HCT116 (cell line): Measurements from ENCODE around the gene GLTP. TPM values are rescaled to one million over a fixed set of nuclear protein-coding genes. Genes with fewer than 3 reads are reported as not detected.
"Not testable (repeated sequence)": the region's sequence is repeated elsewhere in the genome, so short reads cannot be mapped to it uniquely, and the experiment has no call there.

ENCODE experiments used
- ATAC-seq: fragments of 200-7000 bp; cut with Tn5 transposase; 2 replicates; pipeline ENCODE4 v1.9.1; 2020; ENCODE audit warnings: mild to moderate bottlenecking, moderate library complexity
- BruUV-seq: library from RNA; stranded (reverse); fragments of 400-500 nt; replicated peaks from 2 replicates; lab custom pipeline; 2021; lab: Mats Ljungman, UMichigan
- CTCF ChIA-PET: fragments of 300-600 bp; sonication (Branson Sonifier 250); formaldehyde crosslinking; loops from one replicate; lab custom pipeline; 2021; ENCODE audit warnings: antibody characterized with exemption; lab: Charles Lee
- POLR2A ChIA-PET: fragments of 300-600, 350-600 bp; sonication (Branson Sonifier 250); formaldehyde crosslinking; loops from one replicate; lab custom pipeline; 2021; ENCODE audit warnings: antibody characterized with exemption; lab: Charles Lee
- RAD21 ChIA-PET, 2 experiments: fragments of 300-600 bp; sonication (Branson Sonifier 250); formaldehyde crosslinking; loops; one replicate each; lab custom pipeline; 2023; ENCODE audit warnings: low total read pairs in 2 of 2; ENCODE audit not compliant: uncharacterized antibody in 2 of 2, unreplicated experiment in 2 of 2, low non-redundant PET in 1 of 2; lab: Charles Lee
- DNase-seq: peaks from one replicate; pipeline ENCODE4 v3.0.0-alpha.2; 2010; ENCODE audit warnings: low read depth, low spot score
- H2AFZ ChIP-seq: fragments of 200-600 bp; shearing (Covaris generic), sonication (generic); 2 replicates; pipeline ENCODE4 v1.6.1; 2017; ENCODE audit warnings: low read depth, mixed run types, mixed read lengths, antibody characterized with exemption, low read length; ENCODE audit not compliant: poor library complexity, severe bottlenecking
- H3K27ac ChIP-seq: 2 replicates; pipeline ENCODE4 v1.5.1; 2012; ENCODE audit warnings: low read depth, low read length
- H3K27me3 ChIP-seq: fragments of 200-600 bp; sonication (generic); 2 replicates; pipeline ENCODE4 v1.6.1; 2016; ENCODE audit warnings: mixed run types, low read length, mixed read lengths; ENCODE audit not compliant: insufficient read depth
- H3K36me3 ChIP-seq, 2 experiments: fragments of 200-500 bp in 1 of 2; fragments of 200-600 bp in 1 of 2; sonication (Bioruptor generic) in 1 of 2; sonication (generic) in 1 of 2; 2 replicates each; pipeline versions ENCODE4 v1.5.1 to v1.6.1; 2014 to 2016; ENCODE audit warnings: low read length in 2 of 2, inconsistent platforms in 1 of 2, mixed read lengths in 1 of 2, mixed run types in 1 of 2; ENCODE audit not compliant: insufficient read depth in 2 of 2, control insufficient read depth in 1 of 2
- H3K4me1 ChIP-seq, 2 experiments: fragments of 200-600 bp in 1 of 2; sonication (generic) in 1 of 2; 2 replicates each; pipeline versions ENCODE4 v1.5.1 to v1.6.1; 2012 to 2017; ENCODE audit warnings: low read length in 2 of 2, inconsistent platforms in 1 of 2, mild to moderate bottlenecking in 1 of 2, mixed read lengths in 1 of 2, mixed run types in 1 of 2, moderate library complexity in 1 of 2; ENCODE audit not compliant: insufficient read depth in 2 of 2, control insufficient read depth in 1 of 2
- H3K4me2 ChIP-seq: fragments of 200-600 bp; sonication (generic); 2 replicates; pipeline ENCODE4 v1.6.1; 2017; ENCODE audit warnings: mixed run types, low read length, mixed read lengths
- H3K4me3 ChIP-seq, 2 experiments: fragments of 200-600 bp in 1 of 2; sonication (generic) in 1 of 2; replicated peaks in 1 of 2; 2 replicates each; pipeline ENCODE4 v1.5.1; 2011 to 2016; ENCODE audit warnings: low read length in 2 of 2, control low read depth in 1 of 2, low read depth in 1 of 2, mild to moderate bottlenecking in 1 of 2, mixed read lengths in 1 of 2, mixed run types in 1 of 2
- H3K79me2 ChIP-seq: fragments of 200-600 bp; sonication (generic); 2 replicates; pipeline ENCODE4 v1.6.1; 2017; ENCODE audit warnings: mild to moderate bottlenecking, mixed run types, low read length, moderate library complexity, mixed read lengths; ENCODE audit not compliant: insufficient read depth
- H3K9ac ChIP-seq: fragments of 200-600 bp; sonication (generic); 2 replicates; pipeline ENCODE4 v1.6.1; 2016; ENCODE audit warnings: low read length, mixed read lengths
- H3K9me2 ChIP-seq: fragments of 200-600 bp; sonication (generic), shearing (Covaris generic); 2 replicates; pipeline ENCODE4 v1.6.1; 2017; ENCODE audit warnings: mixed run types, mild to moderate bottlenecking, moderate library complexity; ENCODE audit not compliant: insufficient read depth
- H3K9me3 ChIP-seq, 2 experiments: fragments of 200-500 bp in 1 of 2; fragments of 200-600 bp in 1 of 2; sonication (Bioruptor generic) in 1 of 2; sonication (generic) in 1 of 2; 2 replicates each; pipeline ENCODE4 v1.6.1; 2014 to 2017; ENCODE audit warnings: low read length in 2 of 2, mixed read lengths in 2 of 2, inconsistent platforms in 1 of 2, low read depth in 1 of 2, mild to moderate bottlenecking in 1 of 2, mixed run types in 1 of 2, moderate library complexity in 1 of 2; ENCODE audit not compliant: control insufficient read depth in 1 of 2, insufficient read depth in 1 of 2
- H4K20me1 ChIP-seq: fragments of 200-600 bp; sonication (generic), shearing (Covaris generic); 2 replicates; pipeline ENCODE4 v1.6.1; 2017; ENCODE audit warnings: mixed run types, mild to moderate bottlenecking, moderate library complexity; ENCODE audit not compliant: insufficient read depth
- CBX3 ChIP-seq: IDR thresholded peaks from 2 replicates; pipeline ENCODE4 v1.6.1; 2012; ENCODE audit warnings: low read depth
- ELF1 ChIP-seq: IDR thresholded peaks from 2 replicates; pipeline ENCODE4 v1.6.1; 2012; ENCODE audit warnings: low read depth, borderline replicate concordance
- EZH2 ChIP-seq: fragments of 200-600 bp; sonication (generic); IDR thresholded peaks from 2 replicates; pipeline ENCODE4 v1.6.1; 2017; ENCODE audit warnings: antibody characterized with exemption, mixed run types
- EZH2phosphoT487 ChIP-seq: fragments of 200-600 bp; IDR thresholded peaks from 2 replicates; pipeline ENCODE4 v1.6.1; 2018; ENCODE audit warnings: antibody characterized with exemption, borderline replicate concordance
- FOSL1 ChIP-seq: IDR thresholded peaks from 2 replicates; pipeline ENCODE4 v1.6.1; 2012; ENCODE audit warnings: low read depth
- JUND ChIP-seq: IDR thresholded peaks from 2 replicates; pipeline ENCODE4 v1.6.1; 2012
- MAX ChIP-seq: IDR thresholded peaks from 2 replicates; pipeline ENCODE4 v1.6.1; 2012
- POLR2A ChIP-seq: IDR thresholded peaks from 2 replicates; pipeline ENCODE4 v1.7.0; 2011; ENCODE audit warnings: borderline replicate concordance; ENCODE audit not compliant: insufficient read depth, insufficient read length; ENCODE audit errors: extremely low read depth
- RAD21 ChIP-seq: IDR thresholded peaks from 2 replicates; pipeline ENCODE4 v1.6.1; 2012; ENCODE audit warnings: low read depth, mild to moderate bottlenecking
- REST ChIP-seq: IDR thresholded peaks from 2 replicates; pipeline ENCODE4 v1.6.1; 2012; ENCODE audit warnings: low read depth
- SIN3A ChIP-seq: IDR thresholded peaks from 2 replicates; pipeline ENCODE4 v1.6.1; 2012; ENCODE audit warnings: low read depth
- SRF ChIP-seq: IDR thresholded peaks from 2 replicates; pipeline ENCODE4 v1.6.1; 2012; ENCODE audit warnings: low read depth
- YY1 ChIP-seq: IDR thresholded peaks from 2 replicates; pipeline ENCODE4 v1.6.1; 2011; ENCODE audit warnings: low read length, low read depth, moderate library complexity, mild to moderate bottlenecking; ENCODE audit not compliant: insufficient replicate concordance; ENCODE audit errors: extremely low read depth
- ZBTB33 ChIP-seq: IDR thresholded peaks from 2 replicates; pipeline ENCODE4 v1.6.1; 2011; ENCODE audit warnings: mild to moderate bottlenecking, low read length, moderate library complexity; ENCODE audit not compliant: insufficient replicate concordance; ENCODE audit errors: extremely low read depth
- ZFX ChIP-seq: fragments of 450-650 bp; IDR thresholded peaks from 2 replicates; pipeline ENCODE4 v1.6.1; 2017
- ZNF274 ChIP-seq: fragments of 200-500 bp; sonication (Bioruptor generic); IDR thresholded peaks from 2 replicates; pipeline ENCODE4 v1.6.1; 2014; ENCODE audit warnings: mild to moderate bottlenecking, low read depth, low read length, inconsistent platforms
- intact Hi-C: fragments of 100-400 bp; cut with micrococcal nuclease; formaldehyde crosslinking; loops from 2 replicates; pipeline ENCODE4 v1.10.0; 2022
- total RNA-seq: library from RNA; stranded (reverse); gene quantifications from one replicate; pipeline ENCODE4 v1.2.1, GENCODE V29; 2021; ENCODE audit not compliant: unreplicated experiment

Gene GLTP
- total RNA-seq, 1 experiment from 2014 or later = 26.6 TPM

DNA sequence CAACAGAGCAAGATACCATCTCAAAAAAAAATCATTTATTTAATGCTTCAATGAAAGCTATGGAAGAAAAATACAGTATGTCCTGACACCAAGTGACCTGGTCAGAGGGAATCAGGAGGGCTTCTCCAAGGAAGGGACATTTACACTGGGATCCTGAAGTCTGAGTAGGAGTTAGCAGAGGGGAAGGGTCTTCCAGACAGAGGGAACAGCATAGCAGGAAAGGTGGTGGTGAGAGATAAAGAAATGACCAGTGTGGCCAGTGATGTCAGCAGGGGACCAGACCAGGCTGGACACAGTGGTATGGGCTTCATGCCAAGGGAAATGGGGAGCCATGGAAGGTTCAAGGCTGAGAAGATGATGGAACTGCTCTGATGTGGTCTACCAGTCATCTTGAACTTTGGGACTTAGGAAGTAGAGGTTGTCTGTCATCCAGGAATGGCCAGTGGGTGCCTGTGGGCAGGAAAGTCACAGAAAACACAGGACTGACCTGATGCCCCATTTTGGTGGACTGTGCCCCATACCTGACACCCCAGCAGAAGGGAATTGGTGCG, 11.9 kb upstream of the GLTP start:
- Histone ChIP-seq H3K9me3 (no peaks in the 10 kb centered on the region), H3K9ac (no peak overlapping the region), H3K79me2 (no peaks in the 10 kb centered on the region), H3K9me2 (no peaks in the 10 kb centered on the region), H3K36me3 (no peaks in the 10 kb centered on the region), H3K27ac (no peak overlapping the region), H3K4me2 (no peak overlapping the region), H3K4me3 (no peak overlapping the region), H3K4me1 (peaks cover 6 to 21% of the 10 kb centered on the region in 2 experiments; a peak in 3 of 4 replicates), H4K20me1 (no peaks in the 10 kb centered on the region), H2AFZ (no peak overlapping the region), H3K27me3 (no peaks in the 10 kb centered on the region)
- TF ChIP-seq EZH2phosphoT487 = no peak
- no peak for TF ChIP-seq FOSL1
- no peak for TF ChIP-seq CBX3
- TF ChIP-seq RAD21 = no peak
- TF ChIP-seq ZNF274 = no peak
- no peak for TF ChIP-seq MAX
- no peak for TF ChIP-seq ZBTB33
- no peak for TF ChIP-seq EZH2
- no peak for TF ChIP-seq SIN3A
- no peak for TF ChIP-seq ZFX
- TF ChIP-seq SRF = no peak
- no peak for TF ChIP-seq ELF1
- no peak for TF ChIP-seq JUND
- no peak for TF ChIP-seq YY1
- no peak for TF ChIP-seq POLR2A
- no peak for TF ChIP-seq REST
- ChIA-PET RAD21 (no interaction called here), POLR2A (no interaction called here), CTCF (interaction anchor here (0.9 kb wide), 1 partner anchor 47 kb away, joined by 3 read pairs; no protein-coding TSS in a partner anchor)
- DNase-seq = no peak
- ATAC-seq = no peak
- intact Hi-C loops = no loop called here
- BruUV-seq = no TSS peak

GRCh38 chr12:109891731-109892130, 11.4 kb upstream of the GLTP start:
- BruUV-seq, H3K9me3 ChIP-seq: not testable (repeated sequence)

More at GRCh38 chr12:109891731-109892130, 11.4 kb upstream of the GLTP start:
- H3K9ac ChIP-seq, DNase-seq, H4K20me1 ChIP-seq, ATAC-seq, H3K27ac ChIP-seq, POLR2A ChIA-PET, intact Hi-C loops, RAD21 ChIA-PET, H3K36me3 ChIP-seq, H3K79me2 ChIP-seq, H2AFZ ChIP-seq, H3K27me3 ChIP-seq, H3K4me3 ChIP-seq, H3K4me2 ChIP-seq, H3K9me2 ChIP-seq: not testable (repeated sequence)
- CTCF ChIA-PET = interaction anchor here (0.9 kb wide), 1 partner anchor 47 kb away, joined by 3 read pairs; no protein-coding TSS in a partner anchor
- peaks cover 6 to 21% of the 10 kb centered on the region in 2 experiments; a peak in 3 of 4 replicates for H3K4me1 ChIP-seq
